GM12878 (cell line): ENCODE data around the gene NCAPD2. TPM values are rescaled to one million over a fixed set of nuclear protein-coding genes. Genes with fewer than 3 reads are reported as not detected.

Experiments
- CBFB ChIP-seq: IDR thresholded peaks from 2 replicates; pipeline ENCODE4 v1.6.1; 2016; ENCODE audit warnings: antibody characterized with exemption, low read depth
- CHD2 ChIP-seq: IDR thresholded peaks from 2 replicates; pipeline ENCODE4 v1.6.1; 2011; ENCODE audit warnings: low read depth, low read length, improper control_type of control experiment, borderline replicate concordance
- EED ChIP-seq: sonication (generic); IDR thresholded peaks from 2 replicates; pipeline ENCODE4 v1.6.1; 2016; ENCODE audit warnings: antibody characterized with exemption, low read depth
- HDAC6 ChIP-seq: fragments of 200-600 bp; sonication (generic); IDR thresholded peaks from one replicate; pipeline ENCODE4 v1.8.0; 2017; ENCODE audit warnings: antibody characterized with exemption; ENCODE audit not compliant: unreplicated experiment
- JUND ChIP-seq: IDR thresholded peaks from 2 replicates; pipeline ENCODE4 v1.6.1; 2012; ENCODE audit warnings: low read depth, mild to moderate bottlenecking, low read length, improper control_type of control experiment, moderate library complexity
- KDM1A ChIP-seq: fragments of 200-600 bp; sonication (generic); IDR thresholded peaks from 2 replicates; pipeline ENCODE4 v1.6.1; 2016; ENCODE audit warnings: borderline replicate concordance
- MTA2 ChIP-seq: fragments of 450-650 bp; IDR thresholded peaks from 2 replicates; pipeline ENCODE4 v1.6.1; 2016; ENCODE audit warnings: low read depth, mild to moderate bottlenecking, moderate library complexity
- MYC ChIP-seq: IDR thresholded peaks from 2 replicates; pipeline ENCODE4 v1.6.1; 2011; ENCODE audit warnings: mild to moderate bottlenecking, low read length, moderate library complexity, inconsistent platforms; ENCODE audit not compliant: insufficient read depth, insufficient replicate concordance, insufficient read length, severe bottlenecking
- NFYB ChIP-seq: IDR thresholded peaks from 2 replicates; pipeline ENCODE4 v1.6.1; 2011; ENCODE audit warnings: low read depth, mild to moderate bottlenecking, low read length, improper control_type of control experiment, moderate library complexity; ENCODE audit not compliant: insufficient read depth
- NR2C1 ChIP-seq: fragments of 450-650 bp; IDR thresholded peaks from 2 replicates; pipeline ENCODE4 v1.6.1; 2017; ENCODE audit warnings: antibody characterized with exemption, mild to moderate bottlenecking, moderate library complexity
- NRF1 ChIP-seq: conservative IDR thresholded peaks from 2 replicates; pipeline ENCODE4 v1.6.1; 2011; ENCODE audit warnings: mild to moderate bottlenecking, low read depth, low read length, improper control_type of control experiment
- SIX5 ChIP-seq: IDR thresholded peaks from 2 replicates; pipeline ENCODE4 v1.6.1; 2011; ENCODE audit warnings: mild to moderate bottlenecking, low read depth, low read length, moderate library complexity; ENCODE audit not compliant: severe bottlenecking
- TCF12 ChIP-seq: IDR thresholded peaks from 2 replicates; pipeline ENCODE4 v1.6.1; 2011; ENCODE audit warnings: low read depth, mild to moderate bottlenecking, low read length
- TCF7 ChIP-seq: IDR thresholded peaks from 2 replicates; pipeline ENCODE4 v1.6.1; 2014; ENCODE audit warnings: antibody characterized with exemption, borderline replicate concordance
- ZNF274 ChIP-seq: IDR thresholded peaks from one replicate; pipeline ENCODE4 v1.8.0; 2011; ENCODE audit not compliant: insufficient read length, insufficient read depth
- polyA plus RNA-seq, 11 experiments: library from polyadenylated mRNA; depleted of rRNA in 4 of 11; unstranded in 6 of 11; stranded (reverse) in 5 of 11; fragments of >200 nt; fragmentation: Nextera tagmentation in 4 of 11; fragmentation: Illumina TruSeq in 1 of 11; extraction: Ambion mirVana in 4 of 11; extraction: Trizol in 1 of 11; gene quantifications; 1 replicate in 1 of 11; 2 replicates in 10 of 11; pipeline versions ENCODE4 v1.2.1 to v1.2.3, GENCODE V29; 2011 to 2016; ENCODE audit warnings: inconsistent platforms in 2 of 11, missing spikeins in 2 of 11, low read depth in 1 of 11
- total RNA-seq, 4 experiments: library from RNA; depleted of rRNA in 3 of 4; stranded (reverse); fragments of >200 nt in 3 of 4; fragmentation: Illumina TruSeq in 1 of 4; extraction: Trizol in 1 of 4; gene quantifications; 2 replicates each; pipeline versions ENCODE4 v1.2.1 to v1.2.3, GENCODE V29; 2013 to 2021
- TF ChIP-seq, protein P1 (sequence below): IDR thresholded peaks from 2 replicates; pipeline ENCODE4 v1.6.1; 2012; ENCODE audit warnings: low read length, inconsistent platforms
- TF ChIP-seq, protein P2 (sequence below): IDR thresholded peaks from 2 replicates; pipeline ENCODE4 v1.6.1; 2011; ENCODE audit warnings: borderline replicate concordance, low read depth, mild to moderate bottlenecking, moderate library complexity, low read length; ENCODE audit not compliant: insufficient read depth, poor library complexity, severe bottlenecking
- TF ChIP-seq, protein P3 (sequence below): fragments of 450-650 bp; IDR thresholded peaks from 2 replicates; pipeline ENCODE4 v1.6.1; 2017; ENCODE audit warnings: mild to moderate bottlenecking
- TF ChIP-seq, protein P4 (sequence below): IDR thresholded peaks from 2 replicates; pipeline ENCODE4 v1.6.1; 2012; ENCODE audit warnings: low read depth, low read length, improper control_type of control experiment
- TF ChIP-seq, protein P5 (sequence below): fragments of 450-650 bp; IDR thresholded peaks from 2 replicates; pipeline ENCODE4 v1.6.1; 2016; ENCODE audit warnings: mild to moderate bottlenecking, moderate library complexity, borderline replicate concordance

The NCAPD2 gene
- total and polyA plus RNA-seq, 10 of the 15 experiments (the other 5 are each of a cell fraction or from before 2014, with no cell fraction given) = 24.2 to 160 (median 110) TPM

DNA sequence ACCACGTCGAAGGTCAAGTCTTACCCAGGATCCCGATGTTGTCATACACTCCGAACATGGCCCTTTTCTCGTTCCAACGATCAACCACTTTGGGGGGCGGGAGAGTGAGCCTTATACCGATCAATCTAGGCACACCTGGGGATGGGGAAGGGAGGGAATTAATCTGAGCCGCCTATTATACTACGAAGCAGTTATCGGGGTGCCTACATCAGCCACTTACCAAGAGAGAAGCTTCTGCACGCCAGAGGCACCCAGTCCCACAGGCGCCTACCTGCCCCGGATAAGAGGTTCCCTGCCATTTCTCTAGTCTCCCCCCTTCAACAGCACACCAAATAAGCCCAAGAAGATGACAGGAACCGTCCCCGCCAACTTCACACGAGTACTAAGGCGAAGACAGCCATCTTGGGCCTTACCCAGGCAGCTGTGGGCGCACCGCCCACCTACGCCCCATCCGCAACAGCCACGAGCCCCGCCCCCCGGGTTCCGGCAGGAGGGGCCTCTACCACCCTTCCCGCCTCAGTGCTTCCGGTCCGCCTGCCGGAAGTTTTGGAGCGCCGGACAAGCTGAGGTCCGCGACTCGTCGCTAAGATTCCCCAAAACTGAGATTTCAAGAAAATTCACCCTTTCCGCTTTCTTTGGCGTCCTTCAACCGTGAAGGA is 935 bp upstream of the NCAPD2 start, which contains the start of gene MRPL51 (continued):
- TF ChIP-seq MYC (no peak), JUND (no peak), NR2C1 (peak; percentile 34; the same call in 1 of the 2 replicates), TCF12 (peak; percentile 72; the same call in 1 of the 2 replicates), NRF1 (no peak), CHD2 (peak; percentile 48; the same call in 1 of the 2 replicates), NFYB (no peak), ZNF274 (no peak), EED (no peak), CBFB (peak; percentile 70; the same call in 1 of the 2 replicates), TCF7 (no peak), HDAC6 (no peak), MTA2 (no peak), KDM1A (no peak), SIX5 (no peak)
- TF ChIP-seq, protein P1, sequence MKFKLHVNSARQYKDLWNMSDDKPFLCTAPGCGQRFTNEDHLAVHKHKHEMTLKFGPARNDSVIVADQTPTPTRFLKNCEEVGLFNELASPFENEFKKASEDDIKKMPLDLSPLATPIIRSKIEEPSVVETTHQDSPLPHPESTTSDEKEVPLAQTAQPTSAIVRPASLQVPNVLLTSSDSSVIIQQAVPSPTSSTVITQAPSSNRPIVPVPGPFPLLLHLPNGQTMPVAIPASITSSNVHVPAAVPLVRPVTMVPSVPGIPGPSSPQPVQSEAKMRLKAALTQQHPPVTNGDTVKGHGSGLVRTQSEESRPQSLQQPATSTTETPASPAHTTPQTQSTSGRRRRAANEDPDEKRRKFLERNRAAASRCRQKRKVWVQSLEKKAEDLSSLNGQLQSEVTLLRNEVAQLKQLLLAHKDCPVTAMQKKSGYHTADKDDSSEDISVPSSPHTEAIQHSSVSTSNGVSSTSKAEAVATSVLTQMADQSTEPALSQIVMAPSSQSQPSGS = 0 out of 2 replicates have a peak, but pooled peaks have one; percentile 49
- TF ChIP-seq, protein P2, sequence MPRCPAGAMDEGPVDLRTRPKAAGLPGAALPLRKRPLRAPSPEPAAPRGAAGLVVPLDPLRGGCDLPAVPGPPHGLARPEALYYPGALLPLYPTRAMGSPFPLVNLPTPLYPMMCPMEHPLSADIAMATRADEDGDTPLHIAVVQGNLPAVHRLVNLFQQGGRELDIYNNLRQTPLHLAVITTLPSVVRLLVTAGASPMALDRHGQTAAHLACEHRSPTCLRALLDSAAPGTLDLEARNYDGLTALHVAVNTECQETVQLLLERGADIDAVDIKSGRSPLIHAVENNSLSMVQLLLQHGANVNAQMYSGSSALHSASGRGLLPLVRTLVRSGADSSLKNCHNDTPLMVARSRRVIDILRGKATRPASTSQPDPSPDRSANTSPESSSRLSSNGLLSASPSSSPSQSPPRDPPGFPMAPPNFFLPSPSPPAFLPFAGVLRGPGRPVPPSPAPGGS = no peak
- TF ChIP-seq, protein P3, sequence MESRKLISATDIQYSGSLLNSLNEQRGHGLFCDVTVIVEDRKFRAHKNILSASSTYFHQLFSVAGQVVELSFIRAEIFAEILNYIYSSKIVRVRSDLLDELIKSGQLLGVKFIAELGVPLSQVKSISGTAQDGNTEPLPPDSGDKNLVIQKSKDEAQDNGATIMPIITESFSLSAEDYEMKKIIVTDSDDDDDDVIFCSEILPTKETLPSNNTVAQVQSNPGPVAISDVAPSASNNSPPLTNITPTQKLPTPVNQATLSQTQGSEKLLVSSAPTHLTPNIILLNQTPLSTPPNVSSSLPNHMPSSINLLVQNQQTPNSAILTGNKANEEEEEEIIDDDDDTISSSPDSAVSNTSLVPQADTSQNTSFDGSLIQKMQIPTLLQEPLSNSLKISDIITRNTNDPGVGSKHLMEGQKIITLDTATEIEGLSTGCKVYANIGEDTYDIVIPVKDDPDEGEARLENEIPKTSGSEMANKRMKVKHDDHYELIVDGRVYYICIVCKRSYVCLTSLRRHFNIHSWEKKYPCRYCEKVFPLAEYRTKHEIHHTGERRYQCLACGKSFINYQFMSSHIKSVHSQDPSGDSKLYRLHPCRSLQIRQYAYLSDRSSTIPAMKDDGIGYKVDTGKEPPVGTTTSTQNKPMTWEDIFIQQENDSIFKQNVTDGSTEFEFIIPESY = no peak
- TF ChIP-seq, protein P4, sequence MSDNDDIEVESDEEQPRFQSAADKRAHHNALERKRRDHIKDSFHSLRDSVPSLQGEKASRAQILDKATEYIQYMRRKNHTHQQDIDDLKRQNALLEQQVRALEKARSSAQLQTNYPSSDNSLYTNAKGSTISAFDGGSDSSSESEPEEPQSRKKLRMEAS = peak; percentile 71; the same call in 1 of the 2 replicates
- TF ChIP-seq, protein P5, sequence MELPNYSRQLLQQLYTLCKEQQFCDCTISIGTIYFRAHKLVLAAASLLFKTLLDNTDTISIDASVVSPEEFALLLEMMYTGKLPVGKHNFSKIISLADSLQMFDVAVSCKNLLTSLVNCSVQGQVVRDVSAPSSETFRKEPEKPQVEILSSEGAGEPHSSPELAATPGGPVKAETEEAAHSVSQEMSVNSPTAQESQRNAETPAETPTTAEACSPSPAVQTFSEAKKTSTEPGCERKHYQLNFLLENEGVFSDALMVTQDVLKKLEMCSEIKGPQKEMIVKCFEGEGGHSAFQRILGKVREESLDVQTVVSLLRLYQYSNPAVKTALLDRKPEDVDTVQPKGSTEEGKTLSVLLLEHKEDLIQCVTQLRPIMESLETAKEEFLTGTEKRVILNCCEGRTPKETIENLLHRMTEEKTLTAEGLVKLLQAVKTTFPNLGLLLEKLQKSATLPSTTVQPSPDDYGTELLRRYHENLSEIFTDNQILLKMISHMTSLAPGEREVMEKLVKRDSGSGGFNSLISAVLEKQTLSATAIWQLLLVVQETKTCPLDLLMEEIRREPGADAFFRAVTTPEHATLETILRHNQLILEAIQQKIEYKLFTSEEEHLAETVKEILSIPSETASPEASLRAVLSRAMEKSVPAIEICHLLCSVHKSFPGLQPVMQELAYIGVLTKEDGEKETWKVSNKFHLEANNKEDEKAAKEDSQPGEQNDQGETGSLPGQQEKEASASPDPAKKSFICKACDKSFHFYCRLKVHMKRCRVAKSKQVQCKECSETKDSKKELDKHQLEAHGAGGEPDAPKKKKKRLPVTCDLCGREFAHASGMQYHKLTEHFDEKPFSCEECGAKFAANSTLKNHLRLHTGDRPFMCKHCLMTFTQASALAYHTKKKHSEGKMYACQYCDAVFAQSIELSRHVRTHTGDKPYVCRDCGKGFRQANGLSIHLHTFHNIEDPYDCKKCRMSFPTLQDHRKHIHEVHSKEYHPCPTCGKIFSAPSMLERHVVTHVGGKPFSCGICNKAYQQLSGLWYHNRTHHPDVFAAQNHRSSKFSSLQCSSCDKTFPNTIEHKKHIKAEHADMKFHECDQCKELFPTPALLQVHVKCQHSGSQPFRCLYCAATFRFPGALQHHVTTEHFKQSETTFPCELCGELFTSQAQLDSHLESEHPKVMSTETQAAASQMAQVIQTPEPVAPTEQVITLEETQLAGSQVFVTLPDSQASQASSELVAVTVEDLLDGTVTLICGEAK = peak; percentile 98
